Trophoblast cell (in vitro differentiated cells and primary cell): Measurements from ENCODE around the gene HIPK2.

ENCODE experiments used
- DNase-seq, 2 donors: peaks; one replicate each; pipeline ENCODE4 v3.0.0-alpha.2; 2016
- H2AFZ ChIP-seq: 2 replicates; pipeline ENCODE4 v1.6.1; 2013; ENCODE audit warnings: low read length, moderate library complexity, mild to moderate bottlenecking; ENCODE audit not compliant: insufficient read depth, poor library complexity
- H2AK5ac ChIP-seq: 2 replicates; pipeline ENCODE4 v1.6.1; 2013; ENCODE audit warnings: mild to moderate bottlenecking, low read length
- H2BK120ac ChIP-seq: 2 replicates; pipeline ENCODE4 v1.6.1; 2013; ENCODE audit warnings: low read length, mild to moderate bottlenecking, moderate library complexity; ENCODE audit not compliant: insufficient read depth, poor library complexity
- H2BK12ac ChIP-seq: 2 replicates; pipeline ENCODE4 v1.6.1; 2013; ENCODE audit warnings: mild to moderate bottlenecking, low read length, moderate library complexity
- H2BK5ac ChIP-seq: 2 replicates; pipeline ENCODE4 v1.6.1; 2013; ENCODE audit warnings: low read length, low read depth, moderate library complexity, mild to moderate bottlenecking; ENCODE audit not compliant: poor library complexity
- H3K14ac ChIP-seq: 2 replicates; pipeline ENCODE4 v1.6.1; 2013; ENCODE audit warnings: mild to moderate bottlenecking, low read length
- H3K18ac ChIP-seq: 2 replicates; pipeline ENCODE4 v1.6.1; 2013; ENCODE audit warnings: mild to moderate bottlenecking, low read length
- H3K23ac ChIP-seq: 2 replicates; pipeline ENCODE4 v1.6.1; 2013; ENCODE audit warnings: low read length
- H3K27ac ChIP-seq: 2 replicates; pipeline ENCODE4 v1.5.1; 2013; ENCODE audit warnings: low read depth, mild to moderate bottlenecking, inconsistent platforms, low read length, moderate library complexity
- H3K27me3 ChIP-seq: 2 replicates; pipeline ENCODE4 v1.6.1; 2013; ENCODE audit warnings: inconsistent platforms, mild to moderate bottlenecking, low read length, moderate library complexity; ENCODE audit not compliant: insufficient read depth
- H3K36me3 ChIP-seq, 2 experiments: 1 replicate in 1 of 2; 2 replicates in 1 of 2; pipeline ENCODE4 v1.6.1; 2013; ENCODE audit warnings: low read length in 2 of 2, mild to moderate bottlenecking in 2 of 2, moderate library complexity in 1 of 2; ENCODE audit not compliant: insufficient read depth in 2 of 2, control insufficient read depth in 1 of 2
- H3K4ac ChIP-seq: 2 replicates; pipeline ENCODE4 v1.6.1; 2013; ENCODE audit warnings: low read depth, mild to moderate bottlenecking, low read length, moderate library complexity
- H3K4me1 ChIP-seq, 2 experiments: 1 replicate in 1 of 2; 2 replicates in 1 of 2; pipeline ENCODE4 v1.6.1; 2013; ENCODE audit warnings: low read length in 2 of 2, mild to moderate bottlenecking in 2 of 2, moderate library complexity in 1 of 2; ENCODE audit not compliant: insufficient read depth in 2 of 2, control insufficient read depth in 1 of 2
- H3K4me2 ChIP-seq: 2 replicates; pipeline ENCODE4 v1.6.1; 2013; ENCODE audit warnings: inconsistent platforms, mild to moderate bottlenecking, low read length, moderate library complexity
- H3K4me3 ChIP-seq: 2 replicates; pipeline ENCODE4 v1.5.1; 2013; ENCODE audit warnings: mild to moderate bottlenecking, low read depth, low read length, inconsistent platforms
- H3K79me1 ChIP-seq: one replicate; pipeline ENCODE4 v1.6.1; 2013; ENCODE audit warnings: low read length
- H3K79me2 ChIP-seq: 2 replicates; pipeline ENCODE4 v1.6.1; 2013; ENCODE audit warnings: low read length, mild to moderate bottlenecking; ENCODE audit not compliant: control insufficient read depth, insufficient read depth, poor library complexity
- H3K9ac ChIP-seq: 2 replicates; pipeline ENCODE4 v1.6.1; 2013; ENCODE audit warnings: mild to moderate bottlenecking, low read length
- H3K9me3 ChIP-seq: 2 replicates; pipeline ENCODE4 v1.6.1; 2013; ENCODE audit warnings: low read depth, mild to moderate bottlenecking, control low read depth, inconsistent platforms, low read length; ENCODE audit not compliant: insufficient read depth
- H4K12ac ChIP-seq: 2 replicates; pipeline ENCODE4 v1.6.1; 2013; ENCODE audit warnings: low read depth, mild to moderate bottlenecking, low read length, moderate library complexity
- H4K8ac ChIP-seq: 2 replicates; pipeline ENCODE4 v1.6.1; 2013; ENCODE audit warnings: low read depth, mild to moderate bottlenecking, low read length, moderate library complexity
- H4K91ac ChIP-seq: one replicate; pipeline ENCODE4 v1.6.1; 2013; ENCODE audit warnings: low read depth, mild to moderate bottlenecking, low read length, moderate library complexity
- WGBS: extraction: QIAGEN DNeasy Blood & Tissue Kit; methylation state at CpG from one replicate; pipeline ENCODE4 v1.1.7; 2013; ENCODE audit warnings: missing lambda C conversion rate; ENCODE audit not compliant: insufficient read length, insufficient coverage; ENCODE audit errors: extremely low coverage; 5-methylcytosine and 5-hydroxymethylcytosine counted together

The HIPK2 gene

DNA sequence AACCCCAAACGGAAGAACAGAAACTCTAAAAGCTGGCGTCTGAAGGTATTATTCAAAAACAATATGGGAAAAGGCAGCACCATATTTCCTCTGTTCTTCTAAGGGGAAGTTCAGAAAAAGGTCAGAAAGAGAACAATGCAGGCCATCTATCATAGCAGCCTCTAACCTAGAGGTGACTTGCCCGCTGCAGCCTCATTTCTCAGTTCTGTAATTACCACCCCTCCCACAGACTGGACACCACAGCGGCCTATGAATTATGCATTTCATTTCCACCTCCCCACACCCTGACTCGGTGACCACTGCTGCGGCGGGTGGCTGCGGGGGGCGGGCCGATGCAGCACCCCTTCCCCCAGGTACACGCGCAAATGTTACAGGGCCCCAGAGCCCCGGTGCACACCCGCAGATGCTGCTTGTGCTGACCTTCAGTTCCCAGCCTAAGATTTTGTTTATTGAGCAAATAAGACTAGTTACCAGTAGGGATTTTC lies 128.8 kb downstream of the HIPK2 start:
- WGBS, result no CpG with 5 or more reads among the region's 14 CpGs

DNA sequence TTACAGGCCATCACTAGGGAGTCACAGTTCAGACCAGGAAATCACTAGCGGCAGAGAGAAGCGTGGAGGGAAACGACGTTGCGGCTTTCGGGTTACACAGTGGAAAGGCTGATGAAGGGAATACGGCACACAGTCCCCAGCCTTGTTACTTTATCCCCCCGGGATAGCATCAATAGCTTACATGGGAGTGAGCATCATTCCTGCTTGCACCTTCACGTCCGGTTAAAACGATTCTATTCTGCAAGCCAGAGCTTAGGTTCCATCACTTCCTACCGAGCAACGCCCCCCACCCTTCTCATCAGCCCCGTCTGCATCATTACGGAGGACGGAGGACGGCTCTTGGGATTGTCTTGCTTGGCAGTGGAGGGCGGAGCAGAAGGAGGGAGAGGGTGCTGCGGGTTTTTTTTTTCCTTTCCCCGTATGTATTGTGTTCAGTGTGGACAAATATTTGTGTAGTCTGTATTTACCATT lies 129.4 kb downstream of the HIPK2 start:
- Histone ChIP-seq H3K4ac (no peak overlapping the region), H3K23ac (no peak overlapping the region), H2BK5ac (no peak overlapping the region), H2BK120ac (no peak overlapping the region), H2AK5ac (no peak overlapping the region), H3K9ac (no peak overlapping the region), H3K36me3 (no peaks in the 10 kb centered on the region), H3K79me2 (no peaks in the 10 kb centered on the region), H3K9me3 (no peaks in the 10 kb centered on the region), H3K27ac (no peak overlapping the region), H3K14ac (no peak overlapping the region), H2BK12ac (no peak overlapping the region), H4K12ac (no peak overlapping the region), H4K8ac (no peak overlapping the region), H3K79me1 (no peaks in the 10 kb centered on the region), H3K4me2 (no peak overlapping the region), H3K18ac (no peak overlapping the region), H3K4me3 (no peak overlapping the region), H2AFZ (no peak overlapping the region), H3K4me1 (no peaks in the 10 kb centered on the region), H4K91ac (no peak overlapping the region), H3K27me3 (no peaks in the 10 kb centered on the region)
- no CpG with 5 or more reads among the region's 20 CpGs for WGBS
- DNase-seq, result no peak

More for the DNA sequence above, 128.8 kb downstream of the HIPK2 start:
- Histone ChIP-seq H3K36me3 (no peaks in the 10 kb centered on the region), H3K4ac (no peak overlapping the region), H2BK5ac (no peak overlapping the region), H4K12ac (no peak overlapping the region), H2AK5ac (no peak overlapping the region), H4K91ac (no peak overlapping the region), H3K27ac (no peak overlapping the region), H3K4me1 (no peaks in the 10 kb centered on the region), H3K27me3 (no peaks in the 10 kb centered on the region), H4K8ac (no peak overlapping the region), H2BK120ac (no peak overlapping the region), H2AFZ (no peak overlapping the region), H3K9me3 (no peaks in the 10 kb centered on the region), H3K4me3 (no peak overlapping the region), H3K9ac (no peak overlapping the region), H3K4me2 (no peak overlapping the region), H3K18ac (no peak overlapping the region), H3K23ac (no peak overlapping the region), H3K79me2 (no peaks in the 10 kb centered on the region), H3K79me1 (no peaks in the 10 kb centered on the region), H2BK12ac (no peak overlapping the region), H3K14ac (no peak overlapping the region)
- DNase-seq, result no peak

DNA sequence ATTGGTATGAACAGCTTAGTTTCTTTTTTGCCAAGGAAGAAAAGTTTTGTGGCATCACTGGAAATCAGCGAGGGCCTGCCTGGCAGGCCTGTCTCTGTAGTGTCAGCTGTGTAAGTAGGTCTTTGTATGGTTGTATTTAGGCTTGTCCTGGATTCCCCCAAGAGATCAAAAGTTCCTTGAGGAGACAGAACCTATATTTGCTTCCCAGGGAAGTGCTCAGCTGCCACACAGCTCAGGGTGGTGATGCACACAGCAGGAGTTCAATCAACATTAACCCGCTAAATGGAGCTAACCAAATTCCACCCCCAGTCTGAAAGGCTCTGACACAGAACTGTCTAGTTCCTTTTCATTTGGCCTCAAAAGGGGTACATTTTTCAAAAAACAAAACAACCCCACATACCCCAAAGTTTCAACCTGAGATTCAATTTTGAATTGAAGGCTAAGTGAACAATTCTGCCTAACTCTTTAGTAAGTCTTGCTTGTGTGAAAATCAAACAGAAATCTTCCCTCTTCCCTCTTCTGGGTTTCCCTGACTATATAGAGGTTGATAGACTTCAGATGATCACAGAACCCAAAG lies 129.9 kb downstream of the HIPK2 start:
- Histone ChIP-seq H3K14ac (no peak overlapping the region), H3K79me1 (no peaks in the 10 kb centered on the region), H3K4me3 (no peak overlapping the region), H3K23ac (no peak overlapping the region), H2AK5ac (no peak overlapping the region), H2BK5ac (no peak overlapping the region), H3K27me3 (no peaks in the 10 kb centered on the region), H3K27ac (no peak overlapping the region), H4K12ac (no peak overlapping the region), H3K18ac (no peak overlapping the region), H2BK12ac (no peak overlapping the region), H3K36me3 (no peaks in the 10 kb centered on the region), H4K8ac (no peak overlapping the region), H2AFZ (no peak overlapping the region), H3K4me2 (no peak overlapping the region), H3K4ac (no peak overlapping the region), H4K91ac (no peak overlapping the region), H2BK120ac (no peak overlapping the region), H3K9me3 (no peaks in the 10 kb centered on the region), H3K4me1 (no peaks in the 10 kb centered on the region), H3K9ac (no peak overlapping the region), H3K79me2 (no peaks in the 10 kb centered on the region)
- WGBS, result no CpG with 5 or more reads among the region's 2 CpGs
- DNase-seq, result no peak

DNA sequence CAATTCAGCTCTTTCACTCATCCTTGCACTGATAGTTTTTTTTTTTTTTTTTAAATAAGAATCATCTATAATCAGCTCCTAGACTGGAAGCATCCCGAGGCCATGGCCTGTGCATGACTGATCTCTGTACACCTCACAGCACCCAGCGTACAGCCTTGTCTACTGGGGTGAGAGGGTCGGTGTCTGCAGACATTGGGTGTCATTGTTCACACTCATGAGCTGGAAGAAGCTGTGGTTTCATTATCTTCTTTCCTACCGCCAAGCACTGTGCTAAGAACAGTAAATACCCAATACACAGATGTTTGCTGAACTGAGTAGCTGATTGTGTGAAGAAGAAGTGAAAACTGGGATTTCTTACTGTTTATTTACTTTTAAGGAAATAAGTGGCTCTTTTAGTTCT lies 130.7 kb downstream of the HIPK2 start:
- Histone ChIP-seq H3K79me1 (no peaks in the 10 kb centered on the region), H3K27me3 (no peaks in the 10 kb centered on the region), H3K14ac (no peak overlapping the region), H4K12ac (no peak overlapping the region), H3K36me3 (no peaks in the 10 kb centered on the region), H3K4ac (no peak overlapping the region), H3K18ac (no peak overlapping the region), H2AFZ (no peak overlapping the region), H3K23ac (no peak overlapping the region), H3K4me2 (no peak overlapping the region), H2BK12ac (no peak overlapping the region), H3K9ac (no peak overlapping the region), H3K79me2 (no peaks in the 10 kb centered on the region), H3K4me3 (no peak overlapping the region), H3K27ac (no peak overlapping the region), H2AK5ac (no peak overlapping the region), H3K4me1 (no peaks in the 10 kb centered on the region), H4K91ac (no peak overlapping the region), H3K9me3 (no peaks in the 10 kb centered on the region), H4K8ac (no peak overlapping the region), H2BK120ac (no peak overlapping the region), H2BK5ac (no peak overlapping the region)
- no peak for DNase-seq
- no CpG with 5 or more reads among the region's 4 CpGs for WGBS
